Keratinocyte (primary cell): ENCODE measurements around the gene GPR146.

Source experiments
- CTCF ChIP-seq, 3 experiments: IDR thresholded peaks in 1 of 3; conservative IDR thresholded peaks in 1 of 3; optimal IDR thresholded peaks in 1 of 3; 2 replicates in 2 of 3; 3 replicates in 1 of 3; pipeline versions ENCODE3 to v1.5.1; 2011; ENCODE audit warnings: low read length in 3 of 3, mild to moderate bottlenecking in 3 of 3, moderate library complexity in 2 of 3, control low read depth in 1 of 3, inconsistent platforms in 1 of 3; ENCODE audit not compliant: insufficient read depth in 2 of 3; ENCODE audit errors: extremely low read depth in 1 of 3
- EZH2 ChIP-seq: IDR thresholded peaks from one replicate; pipeline ENCODE4 v1.6.1; 2012; ENCODE audit warnings: inconsistent platforms, mild to moderate bottlenecking, low read length, moderate library complexity

GRCh38 chr7:1085910-1086421 lies 41.6 kb downstream of the GPR146 start:
- TF ChIP-seq CTCF (optimal IDR thresholded peaks at IDR 0.05 in 1 of 3, IDR thresholded peaks at IDR 0.05 in 1 of 3, conservative IDR thresholded peaks at IDR 0.05 in 1 of 3; ENCODE audit: extremely low read depth in 1 of 3, insufficient read depth in 2 of 3, low read length in 3 of 3) (no peak), EZH2 (no peak)
